Neuronal stem cell (in vitro differentiated cells): ENCODE measurements around the gene KCNIP4.

Experiments
- DNase-seq: peaks from one replicate; pipeline ENCODE4 v3.0.0-alpha.2; 2013; ENCODE audit warnings: low spot score
- H2AFZ ChIP-seq: one replicate; pipeline ENCODE4 v1.6.1; 2013; ENCODE audit warnings: mild to moderate bottlenecking, low read length, inconsistent platforms
- H2AK5ac ChIP-seq: 2 replicates; pipeline ENCODE4 v1.6.1; 2013; ENCODE audit warnings: low read depth, mild to moderate bottlenecking, inconsistent platforms, low read length, moderate library complexity, mixed read lengths
- H2BK120ac ChIP-seq: 2 replicates; pipeline ENCODE4 v1.6.1; 2013; ENCODE audit warnings: low read depth, mild to moderate bottlenecking, inconsistent platforms, low read length, moderate library complexity, mixed read lengths
- H2BK12ac ChIP-seq: one replicate; pipeline ENCODE4 v1.6.1; 2013; ENCODE audit warnings: low read length, inconsistent platforms
- H2BK15ac ChIP-seq: 2 replicates; pipeline ENCODE4 v1.6.1; 2013; ENCODE audit warnings: mild to moderate bottlenecking, low read length, inconsistent platforms, mixed read lengths
- H2BK5ac ChIP-seq: one replicate; pipeline ENCODE4 v1.6.1; 2013; ENCODE audit warnings: inconsistent platforms, mild to moderate bottlenecking, low read length, moderate library complexity
- H3K14ac ChIP-seq: one replicate; pipeline ENCODE4 v1.6.1; 2013; ENCODE audit warnings: low read length, inconsistent platforms
- H3K18ac ChIP-seq: 2 replicates; pipeline ENCODE4 v1.6.1; 2013; ENCODE audit warnings: low read length, inconsistent platforms
- H3K23ac ChIP-seq: 2 replicates; pipeline ENCODE4 v1.6.1; 2013; ENCODE audit warnings: low read depth, mild to moderate bottlenecking, mixed read lengths, low read length, inconsistent platforms; ENCODE audit not compliant: poor library complexity
- H3K27ac ChIP-seq: replicated peaks from 3 replicates; pipeline ENCODE4 v1.5.1; 2013; ENCODE audit warnings: low read length, inconsistent platforms
- H3K27me3 ChIP-seq, 3 experiments: 2 replicates each; pipeline ENCODE4 v1.6.1; 2013; ENCODE audit warnings: low read length in 3 of 3, mild to moderate bottlenecking in 2 of 3, inconsistent platforms in 1 of 3, low read depth in 1 of 3, mixed read lengths in 1 of 3, moderate library complexity in 1 of 3; ENCODE audit not compliant: control insufficient read depth in 3 of 3, insufficient read depth in 3 of 3
- H3K36me3 ChIP-seq, 2 donors: replicated peaks in 1 of 2; 2 replicates each; pipeline ENCODE4 v1.6.1; 2013; ENCODE audit warnings: low read length in 2 of 2; ENCODE audit not compliant: control insufficient read depth in 2 of 2, insufficient read depth in 2 of 2
- H3K4ac ChIP-seq: 2 replicates; pipeline ENCODE4 v1.6.1; 2013; ENCODE audit warnings: inconsistent platforms, mild to moderate bottlenecking, low read length, moderate library complexity
- H3K4me1 ChIP-seq, 2 donors: 1 replicate in 1 of 2; 2 replicates in 1 of 2; pipeline ENCODE4 v1.6.1; 2013; ENCODE audit warnings: low read length in 2 of 2, low read depth in 1 of 2; ENCODE audit not compliant: control insufficient read depth in 2 of 2, insufficient read depth in 1 of 2
- H3K4me2 ChIP-seq: one replicate; pipeline ENCODE4 v1.6.1; 2013; ENCODE audit warnings: mild to moderate bottlenecking, low read length, inconsistent platforms; ENCODE audit not compliant: insufficient read depth, poor library complexity, severe bottlenecking
- H3K4me3 ChIP-seq, 2 donors: 2 replicates each; pipeline ENCODE4 v1.5.1; 2013; ENCODE audit warnings: low read length in 2 of 2, mild to moderate bottlenecking in 2 of 2, inconsistent platforms in 1 of 2, moderate library complexity in 1 of 2
- H3K79me1 ChIP-seq: one replicate; pipeline ENCODE4 v1.6.1; 2013; ENCODE audit warnings: low read depth, mild to moderate bottlenecking, inconsistent platforms, low read length, moderate library complexity
- H3K9ac ChIP-seq: one replicate; pipeline ENCODE4 v1.6.1; 2013; ENCODE audit warnings: mild to moderate bottlenecking, low read depth, low read length, inconsistent platforms; ENCODE audit not compliant: poor library complexity
- H3K9me3 ChIP-seq, 2 donors: replicated peaks in 1 of 2; 2 replicates each; pipeline versions ENCODE3 to v1.6.1; 2013; ENCODE audit warnings: low read length in 2 of 2, mild to moderate bottlenecking in 2 of 2, inconsistent platforms in 1 of 2, low read depth in 1 of 2, mixed read lengths in 1 of 2, moderate library complexity in 1 of 2; ENCODE audit not compliant: control insufficient read depth in 2 of 2, insufficient read depth in 1 of 2
- H4K8ac ChIP-seq: one replicate; pipeline ENCODE4 v1.6.1; 2013; ENCODE audit warnings: low read depth, mild to moderate bottlenecking, inconsistent platforms, low read length, moderate library complexity
- H4K91ac ChIP-seq: one replicate; pipeline ENCODE4 v1.6.1; 2013; ENCODE audit warnings: low read length, low read depth, mild to moderate bottlenecking, inconsistent platforms; ENCODE audit not compliant: poor library complexity
- WGBS, 2 donors: extraction: QIAGEN DNeasy Blood & Tissue Kit; methylation state at CpG; one replicate each; pipeline ENCODE4 v1.1.7; 2013; ENCODE audit warnings: missing lambda C conversion rate in 2 of 2, mixed read lengths in 1 of 2; ENCODE audit not compliant: insufficient read length in 2 of 2, insufficient replicate concordance in 1 of 2; ENCODE audit errors: extremely low coverage in 2 of 2; 5-methylcytosine and 5-hydroxymethylcytosine counted together

KCNIP4 gene

GRCh38 chr4:21790438-21791029 is 158.0 kb downstream of the KCNIP4 start:
- no peak for DNase-seq
- no peak overlapping the region for H4K91ac ChIP-seq
- H3K4ac ChIP-seq, result no peak overlapping the region
- H3K4me1 ChIP-seq, result no peaks in the 10 kb centered on the region
- H3K4me3 ChIP-seq, result no peak overlapping the region
- H3K27ac ChIP-seq, result no peak overlapping the region
- H3K9me3 ChIP-seq, result no peaks in the 10 kb centered on the region
- H2BK5ac ChIP-seq, result no peak overlapping the region
- H2BK15ac ChIP-seq, result no peak overlapping the region
- H3K23ac ChIP-seq, result no peak overlapping the region
- no peaks in the 10 kb centered on the region for H3K27me3 ChIP-seq
- no peak overlapping the region for H2BK12ac ChIP-seq
- no peak overlapping the region for H2AK5ac ChIP-seq
- no peak overlapping the region for H3K4me2 ChIP-seq
- H3K14ac ChIP-seq, result no peak overlapping the region
- H2AFZ ChIP-seq, result no peak overlapping the region
- no peak overlapping the region for H2BK120ac ChIP-seq
- no peaks in the 10 kb centered on the region for H3K79me1 ChIP-seq
- H3K18ac ChIP-seq, result no peak overlapping the region
- H3K9ac ChIP-seq, result no peak overlapping the region
- WGBS, 2 donors, result no CpG with 5 or more reads among the region's 4 CpGs
- H4K8ac ChIP-seq, result no peak overlapping the region
- no peaks in the 10 kb centered on the region for H3K36me3 ChIP-seq

GRCh38 chr4:21780148-21780547 is 168.4 kb downstream of the KCNIP4 start:
- Histone ChIP-seq H2BK120ac (no peak overlapping the region), H4K91ac (no peak overlapping the region), H2BK12ac (no peak overlapping the region), H3K36me3 (no peaks in the 10 kb centered on the region), H3K9me3 (no peaks in the 10 kb centered on the region), H2BK15ac (no peak overlapping the region), H3K4me3 (no peak overlapping the region), H2AK5ac (no peak overlapping the region), H2AFZ (no peak overlapping the region), H3K4me2 (no peak overlapping the region), H3K27me3 (no peaks in the 10 kb centered on the region), H3K9ac (no peak overlapping the region), H3K14ac (no peak overlapping the region), H3K4ac (no peak overlapping the region), H3K79me1 (no peaks in the 10 kb centered on the region), H3K4me1 (no peaks in the 10 kb centered on the region), H4K8ac (no peak overlapping the region), H2BK5ac (no peak overlapping the region), H3K23ac (no peak overlapping the region), H3K27ac (no peak overlapping the region), H3K18ac (no peak overlapping the region)
- DNase-seq, result no peak

- Histone ChIP-seq H3K9ac (no peak overlapping the region), H2BK15ac (no peak overlapping the region), H2BK120ac (no peak overlapping the region), H2AK5ac (no peak overlapping the region), H2BK12ac (no peak overlapping the region), H3K18ac (no peak overlapping the region), H4K8ac (no peak overlapping the region), H3K14ac (no peak overlapping the region), H3K36me3 (no peaks in the 10 kb centered on the region), H3K4ac (no peak overlapping the region), H3K23ac (no peak overlapping the region), H3K9me3 (no peaks in the 10 kb centered on the region), H3K4me3 (no peak overlapping the region), H2AFZ (no peak overlapping the region), H3K4me1 (no peaks in the 10 kb centered on the region), H4K91ac (no peak overlapping the region), H2BK5ac (no peak overlapping the region), H3K27me3 (no peaks in the 10 kb centered on the region), H3K79me1 (no peaks in the 10 kb centered on the region), H3K27ac (no peak overlapping the region), H3K4me2 (no peak overlapping the region)
- no peak for DNase-seq
- WGBS, 2 donors, result no CpG with 5 or more reads among the region's 2 CpGs
These were observed 169.9 kb downstream of the KCNIP4 start for GRCh38 chr4:21778702-21779101.

GRCh38 chr4:21775703-21776102 is 172.9 kb downstream of the KCNIP4 start:
- no peaks in the 10 kb centered on the region for H3K79me1 ChIP-seq
- H3K9me3 ChIP-seq, result no peaks in the 10 kb centered on the region
- H2AFZ ChIP-seq, result no peak overlapping the region
- no peak overlapping the region for H2AK5ac ChIP-seq
- no peak overlapping the region for H3K4ac ChIP-seq
- WGBS, 2 donors, result no CpG with 5 or more reads among the region's 3 CpGs
- no peaks in the 10 kb centered on the region for H3K4me1 ChIP-seq
- H3K18ac ChIP-seq, result no peak overlapping the region
- no peak overlapping the region for H2BK12ac ChIP-seq
- H3K14ac ChIP-seq, result no peak overlapping the region
- H3K27me3 ChIP-seq, result no peaks in the 10 kb centered on the region
- no peak overlapping the region for H2BK5ac ChIP-seq
- no peak overlapping the region for H2BK15ac ChIP-seq
- DNase-seq, result no peak
- H3K4me3 ChIP-seq, result no peak overlapping the region
- H3K27ac ChIP-seq, result no peak overlapping the region
- H3K4me2 ChIP-seq, result no peak overlapping the region
- H3K36me3 ChIP-seq, result no peaks in the 10 kb centered on the region
- no peak overlapping the region for H2BK120ac ChIP-seq
- H4K8ac ChIP-seq, result no peak overlapping the region
- no peak overlapping the region for H4K91ac ChIP-seq
- H3K23ac ChIP-seq, result no peak overlapping the region
- H3K9ac ChIP-seq, result no peak overlapping the region
